ENCODE results near the gene OR2A1.
"Not testable (repeated sequence)": the region's sequence is repeated elsewhere in the genome, so short reads cannot be mapped to it uniquely, and the experiment has no call there.

DNA sequence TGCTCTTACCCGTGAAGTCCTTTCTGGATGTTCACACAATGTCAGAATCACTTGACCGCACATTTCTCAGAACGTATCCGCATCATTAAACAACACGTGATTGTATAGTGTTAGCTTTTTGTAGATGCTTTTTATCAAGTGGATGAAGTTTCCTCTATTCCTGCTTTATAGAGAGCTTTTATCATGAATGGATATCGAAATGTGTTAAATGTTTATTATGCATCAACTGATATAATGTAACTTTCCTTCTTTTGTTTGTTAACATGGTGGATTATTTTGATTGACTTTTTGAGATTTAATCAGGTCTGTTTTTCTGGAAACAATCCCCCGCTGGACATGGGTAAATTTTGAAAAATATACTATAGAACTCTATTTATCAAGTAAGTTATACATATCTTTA, 47.5 kb upstream of the OR2A1 start, which contains the start of gene OR2A7:
- TF ChIP-seq, protein P1, sequence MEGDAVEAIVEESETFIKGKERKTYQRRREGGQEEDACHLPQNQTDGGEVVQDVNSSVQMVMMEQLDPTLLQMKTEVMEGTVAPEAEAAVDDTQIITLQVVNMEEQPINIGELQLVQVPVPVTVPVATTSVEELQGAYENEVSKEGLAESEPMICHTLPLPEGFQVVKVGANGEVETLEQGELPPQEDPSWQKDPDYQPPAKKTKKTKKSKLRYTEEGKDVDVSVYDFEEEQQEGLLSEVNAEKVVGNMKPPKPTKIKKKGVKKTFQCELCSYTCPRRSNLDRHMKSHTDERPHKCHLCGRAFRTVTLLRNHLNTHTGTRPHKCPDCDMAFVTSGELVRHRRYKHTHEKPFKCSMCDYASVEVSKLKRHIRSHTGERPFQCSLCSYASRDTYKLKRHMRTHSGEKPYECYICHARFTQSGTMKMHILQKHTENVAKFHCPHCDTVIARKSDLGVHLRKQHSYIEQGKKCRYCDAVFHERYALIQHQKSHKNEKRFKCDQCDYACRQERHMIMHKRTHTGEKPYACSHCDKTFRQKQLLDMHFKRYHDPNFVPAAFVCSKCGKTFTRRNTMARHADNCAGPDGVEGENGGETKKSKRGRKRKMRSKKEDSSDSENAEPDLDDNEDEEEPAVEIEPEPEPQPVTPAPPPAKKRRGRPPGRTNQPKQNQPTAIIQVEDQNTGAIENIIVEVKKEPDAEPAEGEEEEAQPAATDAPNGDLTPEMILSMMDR (IDR thresholded peaks at IDR 0.05) = not testable (repeated sequence)
- TF ChIP-seq POLR2A, EP300, POLR2AphosphoS5 (IDR thresholded peaks at IDR 0.05): not testable (repeated sequence)
